RPMI7951 (cell line): ENCODE measurements around the gene TRPV4. TPM values are rescaled to one million over a fixed set of nuclear protein-coding genes. Genes with fewer than 3 reads are reported as not detected.

Experiments
- DNase-seq: peaks from one replicate; pipeline ENCODE4 v3.0.0-alpha.2; 2012; ENCODE audit warnings: low read depth
- total RNA-seq: library from RNA; depleted of rRNA; stranded (reverse); fragments of >200 nt; shearing (Covaris generic); gene quantifications from 2 replicates; pipeline ENCODE4 v1.2.3, GENCODE V29; 2014

Gene TRPV4
- total RNA-seq, 1 experiment from 2014 or later = 0.96 TPM

- peak; percentile 55 for DNase-seq
These were observed 69.9 kb downstream of the TRPV4 start for GRCh38 chr12:109763201-109763841.

- no peak for DNase-seq
These were observed 70.5 kb downstream of the TRPV4 start for GRCh38 chr12:109762673-109763191.

- DNase-seq = no peak
These were observed 71.0 kb downstream of the TRPV4 start for GRCh38 chr12:109762071-109762672.

- no peak for DNase-seq
These were observed 72.0 kb downstream of the TRPV4 start for GRCh38 chr12:109760930-109761921.

- DNase-seq = no peak
These were observed 72.9 kb downstream of the TRPV4 start for GRCh38 chr12:109760031-109760929.

GRCh38 chr12:109759595-109759994 lies 73.6 kb downstream of the TRPV4 start:
- DNase-seq = no peak

- no peak for DNase-seq
These were observed 74.5 kb downstream of the TRPV4 start for GRCh38 chr12:109758426-109759420.

GRCh38 chr12:109757671-109758265 lies 75.4 kb downstream of the TRPV4 start:
- DNase-seq = no peak

- no peak for DNase-seq
These were observed 76.7 kb downstream of the TRPV4 start for GRCh38 chr12:109756457-109756856.

GRCh38 chr12:109753959-109754358 lies 79.2 kb downstream of the TRPV4 start:
- DNase-seq = no peak

- no peak for DNase-seq
These were observed 80.2 kb downstream of the TRPV4 start for GRCh38 chr12:109753054-109753401.

- DNase-seq = no peak
These were observed 80.8 kb downstream of the TRPV4 start for GRCh38 chr12:109752117-109753053.

GRCh38 chr12:109744986-109745942 lies 87.9 kb downstream of the TRPV4 start:
- DNase-seq = peak; percentile 3

- no peak for DNase-seq
These were observed 89.2 kb downstream of the TRPV4 start for GRCh38 chr12:109744026-109744425.

GRCh38 chr12:109743076-109743910 lies 89.9 kb downstream of the TRPV4 start:
- DNase-seq = no peak

GRCh38 chr12:109741970-109742703 lies 91.1 kb downstream of the TRPV4 start:
- no peak for DNase-seq
